Fibroblast of lung (primary cell): Measurements from ENCODE around the gene FKBP9.

Source experiments
- EZH2 ChIP-seq: IDR thresholded peaks from 2 replicates; pipeline ENCODE4 v1.5.1; 2012; ENCODE audit warnings: low read length, control low read depth, mild to moderate bottlenecking; ENCODE audit errors: missing control alignments
- TF ChIP-seq, protein P1 (sequence below), 2 donors: IDR thresholded peaks in 1 of 2; conservative IDR thresholded peaks in 1 of 2; 1 replicate in 1 of 2; 2 replicates in 1 of 2; pipeline ENCODE4 v1.5.1; 2011 to 2012; ENCODE audit warnings: low read length in 2 of 2, control low read depth in 1 of 2, inconsistent platforms in 1 of 2, low read depth in 1 of 2, mild to moderate bottlenecking in 1 of 2

DNA sequence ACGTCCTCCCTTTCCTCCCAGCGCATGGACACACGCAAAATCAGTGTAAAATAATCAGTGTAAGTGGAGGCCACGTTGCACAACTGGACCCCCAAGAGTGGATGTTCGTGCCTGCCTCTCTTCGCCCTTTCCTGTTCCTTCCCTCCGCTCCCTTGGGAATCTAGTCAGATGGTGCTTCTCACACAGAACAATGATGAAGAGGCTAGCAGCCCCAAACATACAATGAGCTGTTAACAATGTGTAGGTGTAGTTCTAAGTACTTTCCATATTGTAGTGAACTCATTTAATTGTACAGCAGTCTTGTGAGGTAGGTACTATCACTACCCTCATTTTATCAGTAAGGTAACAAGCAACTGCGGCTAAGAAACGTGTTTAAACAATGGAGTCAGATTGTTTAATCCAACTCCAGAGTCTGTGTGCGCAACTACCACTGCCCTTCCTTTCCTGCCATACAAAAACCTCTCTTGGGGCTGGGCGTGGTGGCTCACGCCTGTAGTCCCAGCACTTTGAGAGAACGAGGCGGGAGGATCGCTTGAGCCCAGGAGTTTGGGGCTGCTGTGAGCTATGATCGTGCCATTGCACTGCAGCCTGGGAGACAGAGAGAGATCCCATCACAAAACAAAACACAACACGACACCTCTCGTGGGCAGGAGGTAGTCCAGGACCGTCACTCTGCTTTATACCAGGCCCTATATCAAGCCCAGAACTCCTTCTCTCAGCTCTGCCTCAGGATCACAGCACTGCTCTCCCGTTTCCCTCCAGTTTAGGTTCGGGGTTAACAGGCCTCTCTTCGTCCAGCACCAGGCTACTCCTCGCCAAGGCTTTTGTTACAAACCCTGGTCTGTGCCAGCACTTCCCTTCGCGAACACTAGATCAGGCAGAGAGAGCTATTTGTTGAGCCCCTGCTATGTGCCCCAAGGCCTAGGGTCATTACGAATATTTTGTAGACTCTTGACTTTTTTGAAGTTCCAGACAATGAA lies 1.1 kb downstream of the FKBP9 start:
- TF ChIP-seq, protein P1, sequence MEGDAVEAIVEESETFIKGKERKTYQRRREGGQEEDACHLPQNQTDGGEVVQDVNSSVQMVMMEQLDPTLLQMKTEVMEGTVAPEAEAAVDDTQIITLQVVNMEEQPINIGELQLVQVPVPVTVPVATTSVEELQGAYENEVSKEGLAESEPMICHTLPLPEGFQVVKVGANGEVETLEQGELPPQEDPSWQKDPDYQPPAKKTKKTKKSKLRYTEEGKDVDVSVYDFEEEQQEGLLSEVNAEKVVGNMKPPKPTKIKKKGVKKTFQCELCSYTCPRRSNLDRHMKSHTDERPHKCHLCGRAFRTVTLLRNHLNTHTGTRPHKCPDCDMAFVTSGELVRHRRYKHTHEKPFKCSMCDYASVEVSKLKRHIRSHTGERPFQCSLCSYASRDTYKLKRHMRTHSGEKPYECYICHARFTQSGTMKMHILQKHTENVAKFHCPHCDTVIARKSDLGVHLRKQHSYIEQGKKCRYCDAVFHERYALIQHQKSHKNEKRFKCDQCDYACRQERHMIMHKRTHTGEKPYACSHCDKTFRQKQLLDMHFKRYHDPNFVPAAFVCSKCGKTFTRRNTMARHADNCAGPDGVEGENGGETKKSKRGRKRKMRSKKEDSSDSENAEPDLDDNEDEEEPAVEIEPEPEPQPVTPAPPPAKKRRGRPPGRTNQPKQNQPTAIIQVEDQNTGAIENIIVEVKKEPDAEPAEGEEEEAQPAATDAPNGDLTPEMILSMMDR (conservative IDR thresholded peaks at IDR 0.05 in 1 of 2, IDR thresholded peaks at IDR 0.05 in 1 of 2; ENCODE audit: low read depth in 1 of 2, low read length in 2 of 2): no peak
- no peak for TF ChIP-seq EZH2
